Activated CD8-positive, alpha-beta T cell treated with anti-CD3 and anti-CD28 coated beads for 36 hours (primary cell): ENCODE measurements around the gene RTL1. TPM values are rescaled to one million over a fixed set of nuclear protein-coding genes. Genes with fewer than 3 reads are reported as not detected.

Experiments
- ATAC-seq: fragments of 200-7000 bp; cut with Tn5 transposase; one replicate; pipeline ENCODE4 v1.10.0; 2021; ENCODE audit warnings: mild to moderate bottlenecking, moderate library complexity
- CTCF ChIA-PET: fragments of 350-600 bp; sonication (Branson Sonifier 250); formaldehyde crosslinking; loops from one replicate; lab custom pipeline; 2021; ENCODE audit warnings: antibody characterized with exemption; lab: Charles Lee
- POLR2A ChIA-PET: fragments of 350-600 bp; sonication (Branson Sonifier 250); formaldehyde crosslinking; loops from one replicate; lab custom pipeline; 2021; ENCODE audit warnings: antibody characterized with exemption; lab: Charles Lee
- DNase-seq: peaks from one replicate; pipeline ENCODE4 v3.0.0-alpha.2; 2020
- H3K27ac Mint-ChIP-seq: one replicate; pipeline ENCODE4 v1.8.0; 2021; ENCODE audit warnings: mild to moderate bottlenecking, mixed read lengths
- H3K27me3 Mint-ChIP-seq: one replicate; pipeline ENCODE4 v1.8.0; 2021; ENCODE audit warnings: mixed read lengths
- H3K36me3 Mint-ChIP-seq: one replicate; pipeline ENCODE4 v1.8.0; 2021; ENCODE audit warnings: low read depth, mixed read lengths
- H3K4me1 Mint-ChIP-seq: one replicate; pipeline ENCODE4 v1.8.0; 2021; ENCODE audit warnings: low read depth, mixed read lengths
- H3K4me3 Mint-ChIP-seq: one replicate; pipeline ENCODE4 v1.8.0; 2021; ENCODE audit warnings: mild to moderate bottlenecking, moderate library complexity, mixed read lengths
- H3K9me3 Mint-ChIP-seq: one replicate; pipeline ENCODE4 v1.8.0; 2021; ENCODE audit warnings: mixed read lengths
- intact Hi-C: fragments of 100-400 bp; cut with micrococcal nuclease; formaldehyde crosslinking; loops from one replicate; pipeline ENCODE4 v1.10.0; 2022
- total RNA-seq, 2 experiments: library from RNA; stranded (reverse); gene quantifications; one replicate each; pipeline ENCODE4 v1.2.3, GENCODE V29; 2021
- TF ChIP-seq, protein P1 (sequence below): fragments of 200-600 bp; IDR thresholded peaks from one replicate; pipeline ENCODE4 v1.8.0; 2022; ENCODE audit warnings: antibody characterized with exemption, mild to moderate bottlenecking

RTL1 gene
- total RNA-seq, 2 experiments from 2014 or later, result not detected

- ATAC-seq, result no peak
- Mint-ChIP-seq H3K4me3 (no peak overlapping the region), H3K36me3 (no peaks in the 10 kb centered on the region), H3K9me3 (peaks cover 3% of the 10 kb centered on the region), H3K27me3 (no peaks in the 10 kb centered on the region), H3K27ac (no peak overlapping the region), H3K4me1 (peaks cover 3% of the 10 kb centered on the region)
- intact Hi-C loops, result no loop called here
- POLR2A ChIA-PET, result no interaction called here
- no peak for DNase-seq
- CTCF ChIA-PET, result no interaction called here
- TF ChIP-seq, protein P1, sequence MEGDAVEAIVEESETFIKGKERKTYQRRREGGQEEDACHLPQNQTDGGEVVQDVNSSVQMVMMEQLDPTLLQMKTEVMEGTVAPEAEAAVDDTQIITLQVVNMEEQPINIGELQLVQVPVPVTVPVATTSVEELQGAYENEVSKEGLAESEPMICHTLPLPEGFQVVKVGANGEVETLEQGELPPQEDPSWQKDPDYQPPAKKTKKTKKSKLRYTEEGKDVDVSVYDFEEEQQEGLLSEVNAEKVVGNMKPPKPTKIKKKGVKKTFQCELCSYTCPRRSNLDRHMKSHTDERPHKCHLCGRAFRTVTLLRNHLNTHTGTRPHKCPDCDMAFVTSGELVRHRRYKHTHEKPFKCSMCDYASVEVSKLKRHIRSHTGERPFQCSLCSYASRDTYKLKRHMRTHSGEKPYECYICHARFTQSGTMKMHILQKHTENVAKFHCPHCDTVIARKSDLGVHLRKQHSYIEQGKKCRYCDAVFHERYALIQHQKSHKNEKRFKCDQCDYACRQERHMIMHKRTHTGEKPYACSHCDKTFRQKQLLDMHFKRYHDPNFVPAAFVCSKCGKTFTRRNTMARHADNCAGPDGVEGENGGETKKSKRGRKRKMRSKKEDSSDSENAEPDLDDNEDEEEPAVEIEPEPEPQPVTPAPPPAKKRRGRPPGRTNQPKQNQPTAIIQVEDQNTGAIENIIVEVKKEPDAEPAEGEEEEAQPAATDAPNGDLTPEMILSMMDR, result no peak
These were observed 29.5 kb downstream of the RTL1 start for GRCh38 chr14:100874051-100874410.

- no peak for DNase-seq
- no peak for ATAC-seq
- TF ChIP-seq, protein P1, result no peak
- Mint-ChIP-seq H3K9me3 (peaks cover 3% of the 10 kb centered on the region), H3K27ac (no peak overlapping the region), H3K4me1 (peaks cover 3% of the 10 kb centered on the region), H3K4me3 (no peak overlapping the region), H3K36me3 (no peaks in the 10 kb centered on the region), H3K27me3 (no peaks in the 10 kb centered on the region)
- intact Hi-C loops, result no loop called here
- ChIA-PET POLR2A (no interaction called here), CTCF (no interaction called here)
These were observed 30.4 kb downstream of the RTL1 start for GRCh38 chr14:100873096-100873482.

- POLR2A ChIA-PET, result no interaction called here
- no peaks in the 10 kb centered on the region for H3K27me3 Mint-ChIP-seq
- peak; percentile 7 for DNase-seq
- CTCF ChIA-PET, result no interaction called here
- H3K9me3 Mint-ChIP-seq, result peaks cover 3% of the 10 kb centered on the region
- H3K4me3 Mint-ChIP-seq, result no peak overlapping the region
- peaks cover 3% of the 10 kb centered on the region for H3K4me1 Mint-ChIP-seq
- TF ChIP-seq, protein P1, result no peak
- ATAC-seq, result peak; percentile 63
- intact Hi-C loops, result no loop called here
- H3K36me3 Mint-ChIP-seq, result no peaks in the 10 kb centered on the region
- H3K27ac Mint-ChIP-seq, result no peak overlapping the region
These were observed 31.0 kb downstream of the RTL1 start for GRCh38 chr14:100872259-100873095.

DNA sequence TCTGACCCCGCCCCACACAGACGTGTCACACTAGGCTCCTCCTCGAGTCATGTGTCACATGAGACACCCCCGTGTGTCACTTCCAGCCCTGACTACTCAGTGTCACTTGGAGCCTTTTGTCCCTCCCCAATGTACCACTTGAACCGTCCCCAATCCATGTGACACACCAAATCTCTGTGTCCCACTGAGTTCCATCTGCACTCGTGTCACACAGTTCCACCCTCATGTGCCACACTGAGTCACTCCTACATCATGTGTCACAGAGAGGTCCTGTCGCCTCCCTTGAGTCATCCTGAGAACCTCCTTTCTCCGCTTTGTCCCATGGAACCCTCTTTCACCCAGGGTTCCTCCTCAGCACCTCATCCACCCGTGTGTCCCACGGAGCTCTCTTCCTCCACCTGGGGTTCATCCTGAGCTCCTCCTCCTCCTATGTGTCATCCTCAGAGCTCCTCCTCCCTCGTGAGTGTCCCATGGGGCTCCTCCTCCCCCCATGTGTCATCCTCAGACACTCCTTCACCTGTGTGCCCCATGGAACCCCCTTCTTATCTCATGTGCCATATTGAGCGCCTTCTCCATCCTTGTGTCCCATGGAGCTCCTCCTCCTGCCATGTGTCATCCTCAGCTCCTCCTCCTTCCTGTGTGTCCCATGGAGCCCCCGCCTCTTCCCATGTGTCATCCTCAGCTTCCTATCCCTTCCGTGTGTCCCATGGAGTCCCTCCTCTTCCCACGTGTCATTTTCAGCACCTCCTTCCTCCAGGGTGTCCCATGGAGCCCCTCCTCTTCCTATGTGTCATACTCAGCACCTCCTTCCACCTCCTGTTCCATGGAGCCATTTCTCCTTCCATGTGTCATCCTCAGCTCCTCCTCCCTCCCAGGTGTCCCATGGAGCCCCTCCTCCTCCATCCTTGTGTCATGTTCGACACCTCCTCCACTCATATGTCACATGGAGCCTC, 32.0 kb downstream of the RTL1 start:
- POLR2A ChIA-PET, result no interaction called here
- H3K36me3 Mint-ChIP-seq, result no peaks in the 10 kb centered on the region
- H3K9me3 Mint-ChIP-seq, result peaks cover 3% of the 10 kb centered on the region
- no peak overlapping the region for H3K27ac Mint-ChIP-seq
- ATAC-seq (peak; percentile 51), DNase-seq (peak; percentile 12)
- TF ChIP-seq, protein P1, result no peak
- H3K27me3 Mint-ChIP-seq, result no peaks in the 10 kb centered on the region
- no peak overlapping the region for H3K4me3 Mint-ChIP-seq
- H3K4me1 Mint-ChIP-seq, result peaks cover 3% of the 10 kb centered on the region
- intact Hi-C loops, result no loop called here
- CTCF ChIA-PET, result no interaction called here
